ENCODE results near the gene TIAM2.

DNA sequence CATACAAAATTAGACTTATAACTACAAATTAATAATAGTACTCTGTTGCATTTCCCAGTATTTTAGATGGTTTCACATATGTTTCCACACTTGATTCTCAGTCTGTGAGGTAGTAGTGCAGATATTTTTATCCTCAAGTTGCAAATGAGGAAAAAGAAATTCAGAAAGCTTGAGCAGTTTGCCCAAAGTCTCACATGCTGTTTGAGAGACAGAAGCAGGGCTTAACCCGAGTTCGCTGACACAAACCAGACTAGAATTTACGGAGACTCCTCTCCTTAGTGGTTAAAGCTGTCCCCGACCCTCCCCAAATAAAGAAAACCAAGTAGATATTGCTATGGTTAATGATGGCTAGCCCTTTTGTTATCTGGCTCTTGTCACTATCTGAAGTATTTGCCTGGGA is 126.2 kb downstream of the TIAM2 start:
- no peak for TF ChIP-seq CTCF (IDR thresholded peaks at IDR 0.05)
- no peak for TF ChIP-seq POLR2A (IDR thresholded peaks at IDR 0.05)

Data from uterus (tissue), 2 donors.